ENCODE data around the gene COL4A1. TPM values are rescaled to one million over a fixed set of nuclear protein-coding genes. Genes with fewer than 3 reads are reported as not detected.

Gene COL4A1
- total and polyA plus RNA-seq, 2 donors from 2014 or later, result 53.0 to 218 TPM

- Histone ChIP-seq H3K27ac (ENCODE audit: low read depth in 2 of 2, low read length in 2 of 2) (no peak overlapping the region), H3K36me3 (ENCODE audit: control insufficient read depth in 2 of 3, insufficient read depth in 3 of 3, low read length in 3 of 3) (no peaks in the 10 kb centered on the region), H3K9me3 (ENCODE audit: control insufficient read depth in 2 of 3, insufficient read depth in 1 of 3, low read length in 3 of 3) (no peaks in the 10 kb centered on the region), H3K4me3 (ENCODE audit: low read length in 3 of 3) (no peak overlapping the region), H3K4me1 (ENCODE audit: control insufficient read depth in 2 of 3, insufficient read depth in 2 of 3, low read depth in 1 of 3, low read length in 3 of 3) (no peaks in the 10 kb centered on the region), H3K27me3 (ENCODE audit: control insufficient read depth, insufficient read depth, low read length) (no peaks in the 10 kb centered on the region), H3K9ac (ENCODE audit: low read length in 3 of 3) (no peak overlapping the region)
- DNase-seq (no peak), FAIRE-seq (no peak)
- no peak for TF ChIP-seq CTCF (IDR thresholded peaks at IDR 0.05; ENCODE audit: borderline replicate concordance, extremely low read depth, insufficient read depth)
- intact Hi-C loops (cut with DNase I), result no loop called here
These were observed 188.9 kb downstream of the COL4A1 start for GRCh38 chr13:110118106-110118505.

GRCh38 chr13:110116072-110116487 lies 190.9 kb downstream of the COL4A1 start:
- TF ChIP-seq CTCF (IDR thresholded peaks at IDR 0.05; ENCODE audit: borderline replicate concordance, extremely low read depth, insufficient read depth), result peak; percentile 55
- FAIRE-seq (no peak), DNase-seq (peak in 4 of 5 donors; percentile 64 to 76 (median 74))

GRCh38 chr13:110115591-110115990 lies 191.4 kb downstream of the COL4A1 start:
- Histone ChIP-seq H3K4me1 (ENCODE audit: control insufficient read depth in 2 of 3, insufficient read depth in 2 of 3, low read depth in 1 of 3, low read length in 3 of 3) (no peaks in the 10 kb centered on the region), H3K36me3 (ENCODE audit: control insufficient read depth in 2 of 3, insufficient read depth in 3 of 3, low read length in 3 of 3) (no peaks in the 10 kb centered on the region), H3K27ac (ENCODE audit: low read depth in 2 of 2, low read length in 2 of 2) (no peak overlapping the region), H3K4me3 (ENCODE audit: low read length in 3 of 3) (no peak overlapping the region), H3K9ac (ENCODE audit: low read length in 3 of 3) (no peak overlapping the region), H3K9me3 (ENCODE audit: control insufficient read depth in 2 of 3, insufficient read depth in 1 of 3, low read length in 3 of 3) (no peaks in the 10 kb centered on the region), H3K27me3 (ENCODE audit: control insufficient read depth, insufficient read depth, low read length) (no peaks in the 10 kb centered on the region)
- no peak for DNase-seq
- intact Hi-C loops (cut with DNase I), result no loop called here
- FAIRE-seq, result no peak
- no peak for TF ChIP-seq CTCF (IDR thresholded peaks at IDR 0.05; ENCODE audit: borderline replicate concordance, extremely low read depth, insufficient read depth)

More at GRCh38 chr13:110116072-110116487, 190.9 kb downstream of the COL4A1 start:
- H3K4me3 ChIP-seq (ENCODE audit: low read length in 3 of 3), result no peak overlapping the region
- H3K9me3 ChIP-seq (ENCODE audit: control insufficient read depth in 2 of 3, insufficient read depth in 1 of 3, low read length in 3 of 3), result no peaks in the 10 kb centered on the region
- H3K27me3 ChIP-seq (ENCODE audit: control insufficient read depth, insufficient read depth, low read length), result no peaks in the 10 kb centered on the region
- H3K9ac ChIP-seq (ENCODE audit: low read length in 3 of 3), result no peak overlapping the region
- no peaks in the 10 kb centered on the region for H3K36me3 ChIP-seq (ENCODE audit: control insufficient read depth in 2 of 3, insufficient read depth in 3 of 3, low read length in 3 of 3)
- no peaks in the 10 kb centered on the region for H3K4me1 ChIP-seq (ENCODE audit: control insufficient read depth in 2 of 3, insufficient read depth in 2 of 3, low read depth in 1 of 3, low read length in 3 of 3)
- intact Hi-C loops (cut with DNase I), result no loop called here
- H3K27ac ChIP-seq (ENCODE audit: low read depth in 2 of 2, low read length in 2 of 2), result no peak overlapping the region

- intact Hi-C loops (cut with DNase I), result no loop called here
- H3K36me3 ChIP-seq (ENCODE audit: control insufficient read depth in 2 of 3, insufficient read depth in 3 of 3, low read length in 3 of 3), result no peaks in the 10 kb centered on the region
- no peaks in the 10 kb centered on the region for H3K4me1 ChIP-seq (ENCODE audit: control insufficient read depth in 2 of 3, insufficient read depth in 2 of 3, low read depth in 1 of 3, low read length in 3 of 3)
- no peak overlapping the region for H3K9ac ChIP-seq (ENCODE audit: low read length in 3 of 3)
- DNase-seq (no peak), FAIRE-seq (no peak)
- H3K4me3 ChIP-seq (ENCODE audit: low read length in 3 of 3), result no peak overlapping the region
- H3K9me3 ChIP-seq (ENCODE audit: control insufficient read depth in 2 of 3, insufficient read depth in 1 of 3, low read length in 3 of 3), result no peaks in the 10 kb centered on the region
- no peaks in the 10 kb centered on the region for H3K27me3 ChIP-seq (ENCODE audit: control insufficient read depth, insufficient read depth, low read length)
- no peak overlapping the region for H3K27ac ChIP-seq (ENCODE audit: low read depth in 2 of 2, low read length in 2 of 2)
- no peak for TF ChIP-seq CTCF (IDR thresholded peaks at IDR 0.05; ENCODE audit: borderline replicate concordance, extremely low read depth, insufficient read depth)
These were observed 192.6 kb downstream of the COL4A1 start for GRCh38 chr13:110114316-110114715.
